NOMO-1 (cell line): ENCODE measurements around the gene OR6F1.
"Not testable (repeated sequence)": the region's sequence is repeated elsewhere in the genome, so short reads cannot be mapped to it uniquely, and the experiment has no call there.

Experiments used
- DNase-seq, 2 experiments: peaks; one replicate each; lab custom pipeline; 2025; ENCODE audit not compliant: unreplicated experiment in 2 of 2; lab: John Stamatoyannopoulos, UW

The OR6F1 gene

DNA sequence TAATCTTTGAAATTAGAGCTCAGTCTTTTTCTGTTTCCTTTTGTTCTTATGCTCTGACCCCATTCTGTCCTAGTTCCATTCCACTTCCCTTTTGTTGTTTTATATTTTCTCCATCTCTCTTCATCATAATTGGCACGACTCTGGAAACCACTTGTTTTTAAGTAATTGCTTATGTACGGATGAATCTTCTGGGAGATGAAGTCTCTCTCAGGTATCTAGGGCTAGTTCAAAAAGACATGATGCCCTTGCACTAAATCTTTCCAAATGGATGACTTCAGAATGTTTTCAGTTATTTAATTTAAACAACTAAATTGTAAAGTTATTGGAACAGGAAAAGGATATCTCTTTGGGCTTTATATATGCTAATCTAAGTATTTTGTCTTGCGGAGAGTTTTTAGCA lies at the start of gene OR6F1:
Gene OR6F1, minus strand, starts transcription at position 101 of the 400 bp plus-strand sequence. CDS start 3,891 bp downstream, outside the sequence.
- DNase-seq, result no peak

DNA sequence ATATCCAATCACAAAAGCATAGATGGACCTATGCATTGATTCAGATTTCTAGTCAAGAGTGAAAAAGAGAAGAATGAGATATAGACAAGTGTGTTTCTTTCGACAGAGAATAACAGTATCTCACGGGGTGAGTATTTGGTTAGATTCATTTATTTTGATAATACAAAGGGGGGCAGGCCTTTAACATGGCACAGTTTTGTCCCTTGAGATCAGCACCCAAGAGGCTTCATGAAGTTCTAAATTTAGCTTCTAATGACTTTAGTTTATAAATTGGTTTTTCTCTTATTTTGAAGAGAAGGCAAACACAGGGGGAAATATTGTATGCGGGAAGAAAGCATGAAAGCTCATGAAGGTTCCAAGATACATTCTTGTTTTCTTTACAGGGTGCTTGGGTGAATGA lies 44.0 kb upstream of the OR6F1 start, which contains the start of gene OR1C1:
Gene OR1C1, minus strand, starts transcription at position 101 of the 400 bp plus-strand sequence. CDS start 2,150 bp downstream, outside the sequence.
- DNase-seq, result no peak

DNA sequence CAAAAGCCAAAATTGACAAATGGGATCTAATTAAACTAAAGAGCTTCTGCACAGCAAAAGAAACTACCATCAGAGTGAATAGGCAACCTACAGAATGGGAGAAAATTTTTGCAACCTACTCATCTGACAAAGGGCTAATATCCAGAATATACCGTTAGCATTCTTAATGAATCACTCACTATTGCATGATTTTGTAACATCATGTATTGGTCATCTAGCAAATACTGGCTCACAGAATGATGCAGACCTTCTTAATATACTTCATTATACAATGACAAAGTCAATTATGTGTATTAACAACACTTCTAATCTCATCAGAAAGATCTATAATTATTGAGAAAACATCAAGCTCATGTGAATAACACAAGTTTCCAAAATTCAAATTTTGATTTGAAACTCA lies 37.9 kb upstream of the OR6F1 start:
- not testable (repeated sequence) for DNase-seq

DNA sequence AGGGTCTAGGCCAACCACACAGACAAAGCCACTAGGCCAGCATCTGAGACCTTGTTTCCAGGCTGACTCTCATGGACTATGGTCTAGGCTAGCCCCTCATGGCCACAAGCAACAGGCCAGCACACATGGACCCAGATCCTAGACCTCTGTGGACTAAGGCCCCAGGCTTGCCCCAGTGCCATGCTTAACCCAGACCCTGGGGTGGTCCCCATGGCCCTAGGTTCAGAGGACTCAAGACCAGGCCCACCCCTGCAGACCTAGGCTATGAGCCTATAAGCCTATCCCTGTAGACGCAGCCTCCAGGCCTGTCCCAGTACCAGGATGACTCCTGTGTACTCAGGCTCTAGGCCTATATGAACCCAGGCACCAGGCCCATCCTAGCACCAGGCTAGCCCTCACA lies 33.4 kb upstream of the OR6F1 start:
- DNase-seq, result no peak

DNA sequence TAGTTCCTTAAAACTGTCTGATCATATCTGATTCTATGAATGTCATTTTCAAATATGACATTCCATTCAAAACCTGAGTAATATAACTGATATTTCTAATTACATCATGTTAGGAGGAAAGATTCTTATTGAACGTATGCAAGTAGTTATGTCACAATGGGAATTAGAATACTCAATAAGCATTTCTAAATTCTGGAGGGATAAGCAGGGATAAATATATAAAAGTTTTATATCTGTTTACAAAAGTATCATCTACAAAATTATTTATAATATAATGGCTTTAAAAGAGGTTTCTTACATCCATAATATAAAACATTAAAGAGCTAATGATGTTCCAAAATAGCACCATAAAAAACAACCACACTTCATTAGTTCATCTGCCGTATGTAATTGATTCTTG lies 31.6 kb upstream of the OR6F1 start, which contains the start of gene OR14A2:
Gene OR14A2, minus strand, starts transcription at position 101 of the 400 bp plus-strand sequence.
- no peak for DNase-seq

DNA sequence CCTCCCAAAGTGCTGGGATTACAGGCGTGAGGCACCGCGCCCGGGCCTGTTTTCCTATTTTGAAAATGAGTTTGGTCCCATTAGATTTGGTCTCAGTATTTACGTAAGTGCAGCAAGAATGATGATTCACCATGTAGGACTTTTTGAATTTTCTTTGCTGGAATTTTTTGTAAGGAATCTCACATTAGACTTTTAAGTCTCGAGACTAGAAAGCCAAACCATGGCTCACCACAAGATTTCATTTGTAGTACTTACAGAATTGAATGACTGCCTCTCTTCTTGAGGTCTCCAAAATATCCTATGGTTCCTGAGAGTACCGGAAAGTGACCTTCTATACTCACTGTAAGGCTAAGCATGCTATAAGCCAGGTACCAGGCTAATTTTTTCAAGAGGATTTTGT lies 31.2 kb upstream of the OR6F1 start:
- no peak for DNase-seq

DNA sequence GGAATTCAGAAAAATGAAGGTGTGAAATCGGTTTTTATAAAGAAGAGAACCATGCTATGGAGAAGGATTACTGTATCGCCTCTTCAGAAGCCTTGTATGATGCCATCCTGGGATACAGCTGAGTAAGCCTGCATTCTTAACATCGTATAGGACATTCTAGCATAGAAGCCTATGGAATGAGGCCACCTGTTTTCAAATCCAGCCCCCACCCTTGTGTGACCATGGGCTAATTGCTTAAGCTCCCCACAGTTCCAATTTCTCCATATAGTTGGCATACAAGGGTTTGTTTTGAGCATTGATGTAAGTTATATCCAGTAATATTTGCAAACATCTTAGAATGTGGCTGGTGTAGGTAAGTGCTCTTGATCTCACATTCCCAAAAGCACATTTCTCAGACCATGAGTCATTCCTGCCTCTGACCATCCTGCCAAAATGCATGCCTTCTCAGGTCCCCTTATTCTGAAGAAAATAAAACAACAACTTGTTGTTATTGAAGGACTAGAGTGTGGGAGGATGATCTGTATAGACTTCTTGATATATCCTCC lies 30.0 kb upstream of the OR6F1 start:
- DNase-seq, result no peak

DNA sequence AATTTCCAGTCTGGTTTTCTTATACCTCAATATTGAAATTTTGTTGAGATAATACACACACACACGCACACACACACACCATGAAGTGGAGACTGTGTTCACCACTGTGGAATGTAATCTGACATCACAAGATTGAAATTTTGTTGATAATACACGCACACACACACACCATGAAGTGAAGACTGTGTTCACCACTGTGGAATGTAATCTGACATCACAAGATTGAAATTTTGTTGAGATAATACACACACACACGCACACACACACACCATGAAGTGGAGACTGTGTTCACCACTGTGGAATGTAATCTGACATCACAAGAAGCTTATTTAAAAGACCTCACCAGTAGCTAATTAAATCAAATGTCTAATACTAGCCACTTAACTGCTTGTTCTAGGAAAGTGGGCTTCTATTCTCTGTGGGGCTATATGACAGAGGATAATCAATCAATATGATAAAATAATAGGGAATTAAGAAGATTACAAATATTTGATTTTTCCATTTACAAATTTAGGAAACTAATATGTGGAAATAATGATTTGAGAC lies 25.8 kb upstream of the OR6F1 start:
- DNase-seq, result not testable (repeated sequence)

DNA sequence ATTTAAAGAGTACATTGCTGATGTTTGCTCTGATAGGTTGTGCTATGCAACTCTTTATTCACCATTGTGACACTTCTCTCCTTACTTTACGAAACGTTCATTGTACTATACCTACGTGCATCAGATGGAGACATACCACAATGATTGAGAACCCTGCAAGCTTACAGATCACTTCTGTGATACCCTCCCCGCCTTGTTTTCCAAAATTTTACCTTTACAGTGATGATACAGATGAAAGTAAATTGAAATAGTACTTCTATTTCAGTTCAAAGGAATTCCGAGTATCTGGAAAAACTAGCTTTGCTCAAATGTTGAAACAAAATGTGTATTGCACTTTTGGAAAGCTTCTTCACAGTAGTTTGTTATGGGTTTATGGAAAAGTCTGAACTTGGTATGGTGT lies 25.3 kb upstream of the OR6F1 start:
- DNase-seq, result no peak

DNA sequence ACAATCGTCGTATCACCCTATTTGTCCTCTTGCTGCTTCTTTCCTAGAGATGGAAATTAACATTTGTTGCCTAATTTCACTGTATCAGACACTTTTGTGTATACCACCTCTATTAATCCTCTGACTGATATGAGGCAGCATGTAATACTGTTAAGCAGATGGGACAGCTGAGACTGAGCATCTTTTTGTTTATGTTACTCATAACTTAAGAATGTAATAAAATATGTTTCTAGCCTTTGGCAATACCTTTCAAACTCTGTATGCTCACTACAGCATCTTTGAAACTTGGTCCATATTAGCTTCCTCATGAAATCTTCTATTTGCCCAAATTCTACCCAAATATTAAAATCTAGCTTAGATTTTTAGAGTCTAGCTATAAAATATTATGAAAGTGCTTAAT lies 24.3 kb upstream of the OR6F1 start:
- no peak for DNase-seq

DNA sequence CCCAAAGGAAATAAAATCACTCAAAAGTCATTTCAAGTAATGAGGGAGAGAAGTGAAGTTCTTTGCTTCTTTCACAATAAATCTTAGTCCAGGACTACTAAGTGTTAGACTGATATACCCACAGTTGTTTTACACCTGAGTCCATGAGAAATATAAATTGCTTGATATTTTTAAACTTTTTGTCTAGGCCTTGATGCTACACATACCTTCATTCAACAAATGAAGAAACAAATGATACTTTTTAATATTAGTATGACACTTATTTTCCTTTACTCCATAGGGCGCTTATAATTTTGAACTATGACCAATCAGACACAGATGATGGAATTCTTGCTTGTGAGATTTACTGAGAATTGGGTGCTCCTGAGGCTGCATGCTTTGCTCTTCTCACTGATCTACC lies 21.9 kb upstream of the OR6F1 start, which contains the start of gene OR14K1:
Gene OR14K1, plus strand, starts transcription at position 301 of the 400 bp plus-strand sequence. Its CDS starts 0 bp downstream, at position 301.
- no peak for DNase-seq

DNA sequence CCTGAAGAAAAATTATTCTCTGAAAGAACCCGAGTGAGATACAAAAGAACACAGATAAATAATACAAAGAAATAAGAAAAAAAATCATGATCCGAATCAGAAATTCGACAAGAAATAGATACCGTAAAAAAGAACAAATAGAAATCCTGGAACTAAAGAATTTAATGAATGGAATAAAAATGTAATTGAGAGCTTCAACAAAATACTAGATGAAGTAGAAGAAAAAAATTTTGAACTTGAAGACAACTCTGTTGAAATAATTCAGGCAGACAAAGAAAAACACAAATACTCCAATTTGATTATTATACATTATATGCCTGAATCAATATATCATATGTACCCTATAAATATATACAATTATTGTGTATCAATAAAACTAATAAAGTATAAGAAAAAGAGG lies 4.8 kb upstream of the OR6F1 start:
- DNase-seq, result no peak

DNA sequence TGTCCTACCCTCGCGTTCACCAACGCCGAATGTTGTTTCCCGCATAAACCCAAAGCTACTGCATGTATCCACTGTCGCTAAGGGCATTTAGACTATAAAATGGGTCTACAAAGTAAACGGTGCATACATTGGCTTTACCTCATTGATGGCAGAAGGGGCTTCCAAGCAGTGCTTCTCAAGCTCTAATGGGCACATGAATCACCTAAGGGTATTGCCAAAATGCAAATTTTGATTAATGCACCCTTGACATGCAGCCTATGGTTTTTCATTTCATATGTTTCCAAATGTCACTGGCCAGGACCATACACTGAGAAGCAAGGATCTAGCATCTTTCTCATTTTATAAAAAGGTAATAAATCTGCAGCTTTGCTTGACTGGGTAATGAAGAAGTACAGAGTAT lies 2.7 kb downstream of the OR6F1 start:
- DNase-seq, result no peak

DNA sequence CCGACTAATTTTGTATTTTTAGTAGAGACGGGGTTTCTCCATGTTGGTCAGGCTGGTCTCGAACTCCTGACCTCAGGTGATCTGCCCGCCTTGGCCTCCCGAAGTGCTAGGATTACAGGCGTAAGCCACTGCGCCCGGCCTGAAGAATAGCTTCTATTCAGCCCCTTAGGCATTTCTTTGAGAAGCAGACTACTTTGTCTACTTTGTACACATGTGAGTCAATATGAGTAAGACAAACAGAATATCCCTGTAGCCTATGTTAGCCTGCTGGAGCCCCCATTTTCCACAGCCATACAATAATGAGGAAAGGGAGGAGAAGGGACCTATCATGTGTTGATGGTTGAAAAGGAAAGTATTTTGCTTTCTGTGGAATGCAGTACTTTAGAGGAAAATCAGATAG lies 5.8 kb downstream of the OR6F1 start:
- not testable (repeated sequence) for DNase-seq

DNA sequence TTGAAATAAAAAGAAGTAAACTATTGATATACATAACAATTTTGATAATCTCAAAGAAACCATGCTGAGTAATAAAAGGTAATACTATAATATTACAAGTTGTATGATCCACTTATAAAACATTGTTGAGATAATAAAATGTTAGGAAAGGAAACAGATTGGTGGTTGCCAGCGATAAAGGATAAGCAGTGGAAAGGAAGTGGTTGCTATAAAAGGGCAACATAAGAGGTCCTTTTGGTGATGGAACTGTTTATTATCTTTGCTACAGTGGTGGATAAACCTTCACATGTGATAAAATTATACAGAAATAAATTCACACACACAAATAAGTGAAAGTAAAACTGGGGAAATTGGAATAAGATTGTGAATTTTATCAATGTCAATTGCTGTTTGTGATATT lies 15.1 kb downstream of the OR6F1 start:
- DNase-seq, result no peak

DNA sequence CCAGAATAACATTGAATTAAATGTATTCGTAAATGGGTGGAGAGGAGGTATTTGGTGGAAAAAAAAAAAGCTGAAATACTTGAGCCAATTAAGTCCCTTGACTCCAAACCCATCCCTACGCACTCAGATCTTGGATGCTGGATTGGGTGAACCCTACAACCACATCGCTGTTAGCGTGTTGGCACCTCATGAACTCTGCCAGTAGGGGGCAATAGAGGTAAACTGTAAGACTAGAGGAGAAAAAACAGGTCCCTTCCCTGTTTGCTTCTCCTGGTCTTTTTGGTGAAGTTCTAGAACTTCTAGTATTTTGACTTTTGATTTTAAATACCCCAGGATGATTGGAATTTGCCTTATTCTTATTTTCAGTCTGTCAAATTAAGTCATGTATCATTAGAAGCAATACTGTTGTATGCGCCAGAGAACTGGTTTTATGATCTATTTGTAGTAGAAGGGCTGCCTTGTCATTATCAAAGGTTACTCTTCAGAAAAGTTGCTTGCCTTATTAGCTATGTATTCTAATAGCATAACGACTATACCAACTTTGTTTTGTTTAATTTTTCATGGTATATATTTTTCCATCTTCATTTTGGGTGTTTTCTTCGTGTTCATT lies 35.1 kb downstream of the OR6F1 start:
- DNase-seq, result peak; percentile 35 to 37

DNA sequence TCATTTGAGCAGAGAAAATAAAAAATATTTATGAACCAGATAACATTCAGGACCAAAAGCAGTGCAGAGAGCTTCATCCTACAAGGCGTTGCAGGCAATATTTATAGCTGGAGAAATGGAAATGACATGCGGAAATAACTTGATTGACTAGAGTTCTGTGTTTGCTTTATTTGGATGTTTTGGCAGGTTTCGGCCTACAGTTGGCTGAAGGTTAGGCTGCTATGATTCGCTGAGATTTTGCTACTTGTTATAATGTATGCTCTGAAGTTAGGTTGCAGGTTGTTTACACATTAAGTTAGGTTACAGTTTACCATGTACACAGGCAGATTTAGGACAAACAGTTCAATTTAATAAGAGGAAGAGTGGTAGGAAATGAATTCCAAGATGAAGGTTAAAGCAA lies 36.3 kb downstream of the OR6F1 start:
- DNase-seq, result no peak

DNA sequence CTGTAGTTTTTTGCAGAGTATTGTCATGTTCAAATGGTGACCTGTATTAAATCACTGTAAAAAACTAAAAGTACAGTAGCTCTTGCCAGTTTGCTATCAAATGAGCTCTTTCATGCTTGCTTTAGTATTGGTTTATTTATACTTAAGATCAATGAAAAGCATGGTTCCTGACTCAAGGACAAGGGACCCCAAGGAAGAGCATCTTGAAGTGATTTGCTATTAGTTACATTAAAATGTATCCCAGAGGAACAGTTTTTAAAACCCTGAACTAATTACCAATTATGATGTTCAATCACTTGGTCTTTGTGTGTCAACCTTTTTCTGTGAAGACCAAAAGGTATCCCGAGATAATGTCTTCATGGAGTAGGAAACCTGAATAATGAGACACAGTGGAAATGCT lies 36.8 kb downstream of the OR6F1 start, which contains the start of gene OR13G1:
Gene OR13G1, minus strand, starts transcription at position 101 of the 400 bp plus-strand sequence. CDS start 6,698 bp downstream, outside the sequence.
- no peak for DNase-seq

DNA sequence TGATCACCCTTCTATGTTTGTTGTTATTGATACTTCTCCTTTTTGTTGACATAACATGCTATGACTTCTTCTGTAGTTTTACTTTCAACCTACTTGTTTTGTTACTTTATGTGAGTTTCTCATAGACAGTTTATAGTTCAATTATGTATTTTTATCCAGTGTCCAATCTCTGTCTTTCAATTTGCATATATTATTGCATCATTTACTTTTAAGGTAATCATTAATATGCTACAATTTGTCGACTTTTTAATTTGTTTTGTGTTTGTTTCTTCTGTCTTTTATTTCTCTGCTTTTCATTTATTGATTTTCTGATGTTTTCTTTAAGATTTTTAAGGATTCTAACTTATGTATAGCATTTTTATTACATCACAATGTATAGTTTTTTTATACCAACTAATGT lies 47.2 kb downstream of the OR6F1 start:
- DNase-seq, result no peak
